GM18520 (cell line): ENCODE results near the gene GOLM1.
A peak's percentile ranks its signal among the peaks of the same experiment; 100 is the strongest.
"Not testable (repeated sequence)": the region's sequence is repeated elsewhere in the genome, so short reads cannot be mapped to it uniquely, and the experiment has no call there.

Experiments used
- ATAC-seq: cut with Tn5 transposase; IDR thresholded peaks from one replicate; pipeline ENCODE4 v1.9.1; 2021; ENCODE audit not compliant: unreplicated experiment

The GOLM1 gene, protein sequence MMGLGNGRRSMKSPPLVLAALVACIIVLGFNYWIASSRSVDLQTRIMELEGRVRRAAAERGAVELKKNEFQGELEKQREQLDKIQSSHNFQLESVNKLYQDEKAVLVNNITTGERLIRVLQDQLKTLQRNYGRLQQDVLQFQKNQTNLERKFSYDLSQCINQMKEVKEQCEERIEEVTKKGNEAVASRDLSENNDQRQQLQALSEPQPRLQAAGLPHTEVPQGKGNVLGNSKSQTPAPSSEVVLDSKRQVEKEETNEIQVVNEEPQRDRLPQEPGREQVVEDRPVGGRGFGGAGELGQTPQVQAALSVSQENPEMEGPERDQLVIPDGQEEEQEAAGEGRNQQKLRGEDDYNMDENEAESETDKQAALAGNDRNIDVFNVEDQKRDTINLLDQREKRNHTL

GRCh38 chr9:86098824-86099700, at the start of gene GOLM1:
TSS of gene GOLM1 (minus strand) at chr9:86099558. CDS start at chr9:86079320, 20,238 bp downstream.
- peak; percentile 57 for ATAC-seq

DNA sequence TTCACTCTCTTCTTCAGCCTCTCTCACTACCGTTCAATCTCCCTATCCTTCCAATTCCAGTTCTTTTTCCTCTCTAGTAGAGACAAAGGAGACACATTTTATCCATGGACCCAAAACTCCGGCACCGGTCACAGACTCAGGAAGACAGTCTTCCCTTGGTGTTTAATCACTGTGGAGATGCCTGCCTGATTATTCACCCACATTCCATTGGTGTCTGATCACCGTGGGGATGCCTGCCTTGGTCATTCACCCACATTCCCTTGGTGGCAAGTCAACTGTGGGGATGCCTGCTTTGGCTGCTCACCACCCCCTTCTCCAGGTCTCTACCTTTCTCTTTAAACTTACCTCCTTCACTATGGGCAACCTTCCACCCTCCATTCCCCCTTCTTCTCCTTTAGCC, 47.3 kb upstream of the GOLM1 start:
- not testable (repeated sequence) for ATAC-seq

- not testable (repeated sequence) for ATAC-seq
Measured at GRCh38 chr9:86145960-86146359, 46.6 kb upstream of the GOLM1 start.

- no peak for ATAC-seq
Measured at GRCh38 chr9:86142973-86143372, 43.6 kb upstream of the GOLM1 start.

DNA sequence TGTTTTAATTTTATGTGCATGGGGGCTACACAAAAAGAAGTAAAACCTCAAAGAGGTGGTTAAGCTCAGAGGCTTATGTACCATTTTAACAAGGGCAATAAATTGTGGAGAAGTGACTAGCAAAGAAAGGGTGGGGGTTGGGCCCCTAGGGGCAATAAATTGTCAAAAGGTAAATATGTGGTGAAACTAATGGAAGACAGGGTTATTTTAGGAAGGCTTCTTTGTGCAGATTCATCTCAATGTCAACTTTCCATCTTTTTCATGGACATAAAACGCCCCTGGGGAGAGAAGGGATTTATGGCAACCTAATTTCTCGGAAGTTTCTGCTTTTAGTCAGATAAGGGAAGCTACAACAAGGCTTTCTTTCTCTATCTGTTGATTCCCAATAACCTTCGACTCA, 42.5 kb upstream of the GOLM1 start:
- no peak for ATAC-seq

- ATAC-seq, result no peak
Measured at GRCh38 chr9:86135371-86135770, 36.0 kb upstream of the GOLM1 start.

- ATAC-seq, result no peak
Measured at GRCh38 chr9:86134361-86134760, 35.0 kb upstream of the GOLM1 start.

DNA sequence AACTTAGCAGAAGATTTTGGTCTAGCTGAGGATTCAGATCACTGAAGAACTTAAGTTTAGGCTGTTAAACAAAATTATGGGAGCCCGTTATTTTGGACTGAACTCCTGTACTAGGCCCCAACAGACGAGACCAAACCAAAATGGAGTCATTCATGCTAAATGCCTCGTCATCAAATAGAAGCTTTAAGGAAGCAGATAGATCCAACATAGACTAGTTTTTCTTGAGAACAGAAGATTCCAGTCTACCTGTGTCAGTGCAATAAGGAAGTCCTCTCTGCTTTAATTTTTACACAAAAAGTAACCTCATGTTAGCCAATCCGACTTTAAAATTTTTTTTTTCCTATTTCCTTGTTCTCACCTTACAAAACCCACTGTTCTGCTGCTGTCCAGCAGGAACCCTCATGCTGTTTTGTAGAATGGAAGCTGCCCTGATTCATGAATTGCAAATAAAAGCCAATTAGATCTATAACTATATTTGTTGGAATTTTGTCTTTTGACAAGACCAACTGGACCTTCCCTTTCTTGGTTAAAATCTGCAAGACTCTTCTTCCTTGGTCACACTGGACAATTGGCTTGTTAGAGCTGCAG, 29.0 kb upstream of the GOLM1 start:
- no peak for ATAC-seq

GRCh38 chr9:86126998-86127972, 27.9 kb upstream of the GOLM1 start:
- ATAC-seq, result no peak

DNA sequence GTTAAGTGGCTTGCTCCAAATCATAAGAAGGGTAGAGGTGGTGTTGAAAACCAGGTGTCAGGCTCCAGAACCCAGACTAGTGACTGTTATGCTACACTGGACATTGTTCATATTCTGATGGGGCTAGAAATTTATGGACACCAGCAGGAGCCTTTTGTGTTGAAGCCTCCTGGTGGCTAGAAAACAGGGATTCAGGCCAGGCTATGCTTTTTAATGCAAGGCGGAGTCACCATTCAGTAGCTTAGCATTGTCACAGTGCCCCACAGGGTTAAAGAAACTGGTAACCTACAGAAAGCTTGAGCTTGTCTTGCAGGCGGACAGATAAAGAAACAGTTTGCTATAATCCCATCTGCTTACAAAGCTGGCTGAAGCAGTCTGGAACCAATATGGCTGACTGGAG, 23.0 kb upstream of the GOLM1 start:
- ATAC-seq, result no peak

GRCh38 chr9:86119457-86119856, 20.1 kb upstream of the GOLM1 start:
- ATAC-seq, result no peak

GRCh38 chr9:86116425-86116824, 17.1 kb upstream of the GOLM1 start:
- ATAC-seq, result no peak

DNA sequence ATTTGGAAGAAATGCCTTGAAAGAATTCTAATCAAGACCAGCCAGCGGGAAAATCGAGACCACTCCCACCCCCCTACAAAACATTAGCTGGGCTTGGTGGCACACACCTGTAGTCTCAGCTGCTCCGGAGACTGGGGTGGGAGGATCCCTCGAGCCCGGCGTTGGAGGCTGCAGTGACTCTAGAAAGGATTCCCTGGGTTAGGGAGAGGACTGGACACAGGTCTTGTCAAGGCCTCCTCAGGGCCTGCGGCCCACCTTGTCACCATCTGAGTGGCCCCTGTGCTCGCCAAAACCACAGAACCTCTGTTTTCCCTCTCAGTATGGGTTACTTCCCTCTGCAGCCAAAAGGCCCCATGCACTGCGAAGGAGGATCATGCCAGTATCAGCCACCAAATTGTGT, 16.5 kb upstream of the GOLM1 start:
- no peak for ATAC-seq

- no peak for ATAC-seq
Measured at GRCh38 chr9:86112057-86112456, 12.7 kb upstream of the GOLM1 start.

DNA sequence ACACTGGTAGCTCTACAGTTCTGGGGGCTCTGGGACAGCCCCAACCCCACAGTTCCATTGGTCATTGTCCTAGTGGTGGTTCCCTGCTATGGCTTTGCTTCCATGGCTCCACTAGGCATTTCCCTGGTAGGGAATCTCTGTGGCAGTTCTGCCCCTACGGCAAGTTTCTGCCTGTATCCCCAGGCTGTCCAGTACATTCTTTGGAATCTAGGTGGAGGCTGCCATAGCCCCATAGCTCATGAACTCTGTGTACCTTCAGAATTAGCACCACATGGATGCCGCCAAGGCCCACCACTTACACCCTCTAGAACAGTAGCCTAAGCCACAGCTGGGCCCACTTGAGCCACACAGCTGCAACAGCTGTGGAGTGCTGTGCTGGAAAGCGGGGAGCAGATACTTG, 3.3 kb upstream of the GOLM1 start:
- ATAC-seq, result no peak

- no peak for ATAC-seq
Measured at GRCh38 chr9:86099701-86100364, 475 bp upstream of the GOLM1 start.

- no peak for ATAC-seq
Measured at GRCh38 chr9:86097510-86098224, 1.7 kb downstream of the GOLM1 start.

DNA sequence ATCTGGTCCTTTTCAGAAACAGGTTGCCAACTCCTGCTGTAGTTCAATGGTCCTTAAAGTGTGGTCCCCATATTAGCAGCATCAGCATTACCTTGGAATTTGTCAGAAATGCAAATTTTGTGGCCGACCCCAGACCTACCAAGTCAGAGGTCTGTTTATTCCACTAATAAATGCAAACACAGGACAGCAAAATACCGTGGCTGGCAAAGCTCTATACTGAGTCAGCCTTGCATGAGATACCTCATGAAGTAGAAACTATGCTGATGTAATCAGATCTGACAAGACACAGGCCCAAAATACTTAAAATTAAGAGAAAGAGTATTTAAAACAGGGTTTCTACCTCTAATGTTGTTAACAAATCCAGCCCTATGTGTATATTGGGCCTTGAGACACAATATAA, 3.0 kb downstream of the GOLM1 start:
- ATAC-seq, result no peak

DNA sequence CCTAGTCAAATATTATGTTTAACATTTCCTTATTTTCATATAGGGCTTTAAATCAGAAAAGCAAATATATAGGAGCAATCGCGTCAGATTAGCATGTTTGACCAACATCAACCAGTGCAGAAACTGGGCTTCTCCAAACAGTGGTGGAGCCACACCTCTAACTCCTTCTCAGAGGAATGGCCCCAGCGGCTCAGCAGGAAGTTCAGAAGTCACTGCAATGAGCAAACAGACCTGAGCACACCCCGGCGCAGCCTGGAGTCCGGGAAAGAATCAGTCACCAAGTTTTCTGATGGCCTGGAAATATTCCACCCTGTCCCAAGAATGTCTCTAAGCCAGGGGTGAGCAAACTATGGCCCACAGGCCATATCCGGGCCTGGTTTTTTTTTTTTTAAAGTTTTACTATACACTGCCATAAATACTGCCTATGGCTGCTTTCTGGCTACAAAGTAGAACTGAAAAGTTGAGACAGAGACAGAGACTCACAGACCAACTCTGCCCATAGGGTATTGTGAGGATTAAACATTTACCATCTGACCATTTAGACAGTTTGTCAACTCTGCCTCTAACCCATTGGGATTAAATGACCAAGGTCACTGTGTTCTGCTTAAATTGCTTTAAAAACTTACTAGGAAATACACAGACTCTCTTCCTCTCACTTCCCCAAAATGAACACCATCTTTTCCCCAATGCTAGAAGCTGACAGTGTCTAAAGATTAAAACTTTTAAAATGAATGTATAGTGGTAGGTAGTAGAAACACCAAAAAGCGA, 5.4 kb downstream of the GOLM1 start:
- ATAC-seq, result no peak
